HG03354 (cell line): ENCODE measurements around the gene DDX31.
"Not testable (repeated sequence)": the region's sequence is repeated elsewhere in the genome, so short reads cannot be mapped to it uniquely, and the experiment has no call there.

ENCODE experiments used
- ATAC-seq: cut with Tn5 transposase; IDR thresholded peaks from one replicate; pipeline ENCODE4 v1.9.1; 2021; ENCODE audit warnings: mild to moderate bottlenecking; ENCODE audit not compliant: unreplicated experiment, poor library complexity, severe bottlenecking

DDX31 gene

GRCh38 chr9:132669698-132670456 lies at the start of gene DDX31:
TSS of gene DDX31 (minus strand) at chr9:132669983. CDS start at chr9:132669934, 49 bp downstream.
- peak; percentile 75 for ATAC-seq

GRCh38 chr9:132718381-132718928 lies 48.7 kb upstream of the DDX31 start:
- not testable (repeated sequence) for ATAC-seq

- no peak for ATAC-seq
Observed at GRCh38 chr9:132717326-132717945, 47.7 kb upstream of the DDX31 start.

- no peak for ATAC-seq
Observed at GRCh38 chr9:132716007-132716406, 46.2 kb upstream of the DDX31 start.

- ATAC-seq: no peak
Observed at GRCh38 chr9:132712753-132713152, 43.0 kb upstream of the DDX31 start.

- no peak for ATAC-seq
Observed at GRCh38 chr9:132711846-132712245, 42.1 kb upstream of the DDX31 start.

GRCh38 chr9:132711152-132711551 lies 41.4 kb upstream of the DDX31 start:
- ATAC-seq: not testable (repeated sequence)

- no peak for ATAC-seq
Observed at GRCh38 chr9:132710333-132710732, 40.5 kb upstream of the DDX31 start.

- ATAC-seq: no peak
Observed at GRCh38 chr9:132708769-132709430, 39.1 kb upstream of the DDX31 start.

GRCh38 chr9:132708239-132708638 lies 38.5 kb upstream of the DDX31 start:
- no peak for ATAC-seq

GRCh38 chr9:132703336-132703735 lies 33.6 kb upstream of the DDX31 start:
- ATAC-seq: no peak

GRCh38 chr9:132702254-132702653 lies 32.5 kb upstream of the DDX31 start:
- no peak for ATAC-seq

GRCh38 chr9:132699956-132700355 lies 30.2 kb upstream of the DDX31 start:
- no peak for ATAC-seq

GRCh38 chr9:132698989-132699388 lies 29.2 kb upstream of the DDX31 start:
- no peak for ATAC-seq

GRCh38 chr9:132697230-132697629 lies 27.4 kb upstream of the DDX31 start:
- ATAC-seq: no peak

- no peak for ATAC-seq
Observed at GRCh38 chr9:132694144-132694543, 24.4 kb upstream of the DDX31 start.

- no peak for ATAC-seq
Observed at GRCh38 chr9:132690696-132691095, 20.9 kb upstream of the DDX31 start.

- ATAC-seq: no peak
Observed at GRCh38 chr9:132683873-132684272, 14.1 kb upstream of the DDX31 start.

- ATAC-seq: no peak
Observed at GRCh38 chr9:132681561-132681960, 11.8 kb upstream of the DDX31 start.

GRCh38 chr9:132679946-132680625 lies 10.3 kb upstream of the DDX31 start:
- ATAC-seq: no peak
